ENCODE data around the gene ASIC4. TPM values are rescaled to one million over a fixed set of nuclear protein-coding genes. Genes with fewer than 3 reads are reported as not detected.

Gene ASIC4
- total and polyA plus RNA-seq, 9 of the 15 experiments (the other 6 are each of a cell fraction or from before 2014, with no cell fraction given), result 0.07 to 19.2 (median 4.8) TPM

- TF ChIP-seq TCF15 (CRISPR knock-in tag; IDR thresholded peaks at IDR 0.05) (no peak), MXD1 (CRISPR knock-in tag; IDR thresholded peaks at IDR 0.05; ENCODE audit: borderline replicate concordance, poor library complexity, severe bottlenecking) (no peak), IRF1 (CRISPR knock-in tag; IDR thresholded peaks at IDR 0.05; ENCODE audit: borderline replicate concordance) (no peak), ETV6 (IDR thresholded peaks at IDR 0.05; ENCODE audit: borderline replicate concordance in 1 of 2, low read depth in 2 of 2, low read length in 1 of 2) (no peak), ETV6 (CRISPR knock-in tag; IDR thresholded peaks at IDR 0.05; ENCODE audit: borderline replicate concordance) (no peak), ZMIZ1 (IDR thresholded peaks at IDR 0.05; ENCODE audit: low read depth in 2 of 2, low read length in 2 of 2) (peak in 1 of 2 experiments; percentile 91; a peak in 2 of 4 replicates), BCL6 (CRISPR knock-in tag; IDR thresholded peaks at IDR 0.05) (no peak), ZBTB1 (CRISPR knock-in tag; IDR thresholded peaks at IDR 0.05; ENCODE audit: borderline replicate concordance, low read depth) (no peak), PHF20 (IDR thresholded peaks at IDR 0.05; ENCODE audit: partially characterized antibody) (peak; percentile 69), U2AF2 (optimal IDR thresholded peaks at IDR 0.05; ENCODE audit: low read depth, low read length) (no peak), NFRKB (IDR thresholded peaks at IDR 0.05; ENCODE audit: low read depth) (no peak), FOXK1 (CRISPR knock-in tag; IDR thresholded peaks at IDR 0.05; ENCODE audit: borderline replicate concordance) (no peak), THAP7 (CRISPR knock-in tag; IDR thresholded peaks at IDR 0.05) (no peak), USF2 (CRISPR knock-in tag; IDR thresholded peaks at IDR 0.05) (no peak), ZNF121 (CRISPR knock-in tag; conservative IDR thresholded peaks at IDR 0.05) (no peak), CBX3 (IDR thresholded peaks at IDR 0.05; ENCODE audit: borderline replicate concordance in 1 of 2, low read length in 2 of 2) (peak in 1 of 2 experiments; percentile 88; a peak in 2 of 3 replicates), ATF2 (CRISPR knock-in tag; IDR thresholded peaks at IDR 0.05) (no peak), TAF9B (IDR thresholded peaks at IDR 0.05; ENCODE audit: partially characterized antibody) (peak; percentile 60), ZNF24 (IDR thresholded peaks at IDR 0.05) (peak; percentile 52; the same call in 1 of the 2 replicates)
These were observed at the start of gene ASIC4 (continued) for GRCh38 chr2:219514196-219514761.

Data from K562 (cell line).